Measurements from ENCODE around the gene SH3D19.
"Not testable (repeated sequence)": the region's sequence is repeated elsewhere in the genome, so short reads cannot be mapped to it uniquely, and the experiment has no call there.

SH3D19 gene

GRCh38 chr4:151142758-151143157 lies 182.6 kb downstream of the SH3D19 start:
- Histone ChIP-seq H3K4me3 (ENCODE audit: low read length, poor library complexity, severe bottlenecking) (no peak overlapping the region), H2AFZ (ENCODE audit: low read length) (no peak overlapping the region), H3K4me2 (ENCODE audit: low read depth, low read length, poor library complexity, severe bottlenecking) (no peak overlapping the region), H3F3A (ENCODE audit: low read depth) (no peaks in the 10 kb centered on the region), H3K9me3 (ENCODE audit: insufficient read depth, low read depth, low read length) (no peaks in the 10 kb centered on the region), H3K4me1 (ENCODE audit: insufficient read depth, low read length, poor library complexity, severe bottlenecking) (no peaks in the 10 kb centered on the region), H3K9me2 (replicated peaks; ENCODE audit: low read depth, low read length) (no peaks in the 10 kb centered on the region), H3K27me3 (ENCODE audit: insufficient read depth, low read length, poor library complexity, severe bottlenecking) (no peaks in the 10 kb centered on the region), H3K9ac (ENCODE audit: low read depth, low read length, poor library complexity, severe bottlenecking) (no peak overlapping the region), H3K36me3 (ENCODE audit: insufficient read depth, low read length) (no peaks in the 10 kb centered on the region), H4K20me1 (ENCODE audit: insufficient read depth, low read length, poor library complexity, severe bottlenecking) (no peaks in the 10 kb centered on the region), H3K79me2 (ENCODE audit: insufficient read depth, low read length) (no peaks in the 10 kb centered on the region)
- TF ChIP-seq EZH2phosphoT487 (IDR thresholded peaks at IDR 0.05; ENCODE audit: borderline replicate concordance) (no peak), CTCF (conservative IDR thresholded peaks at IDR 0.05; ENCODE audit: low read length) (no peak)

DNA sequence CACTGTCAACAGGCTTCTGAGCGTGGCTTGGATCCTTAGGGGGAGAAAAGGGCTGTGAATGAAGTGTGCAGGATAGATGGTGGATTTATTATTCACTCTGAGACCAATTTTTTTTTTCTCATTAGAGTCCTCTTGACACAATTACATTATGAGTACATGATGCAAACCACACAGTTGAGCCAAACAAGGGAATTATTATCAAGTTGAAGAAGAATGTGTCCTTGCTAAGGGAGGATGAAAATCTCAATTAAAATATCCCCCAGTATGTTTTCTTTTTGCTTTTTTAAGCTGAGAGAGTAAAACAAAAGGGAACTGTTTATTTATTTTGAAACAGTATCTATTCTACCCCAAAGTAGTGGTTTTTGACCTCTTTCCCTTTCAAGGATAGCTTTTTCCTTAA lies 185.6 kb downstream of the SH3D19 start:
- no peak for TF ChIP-seq CTCF (conservative IDR thresholded peaks at IDR 0.05; ENCODE audit: low read length)
- H3K4me2 ChIP-seq (ENCODE audit: low read depth, low read length, poor library complexity, severe bottlenecking), result no peak overlapping the region
- H3K9me2 ChIP-seq (replicated peaks; ENCODE audit: low read depth, low read length), result no peaks in the 10 kb centered on the region
- no peaks in the 10 kb centered on the region for H3K36me3 ChIP-seq (ENCODE audit: insufficient read depth, low read length)
- no peaks in the 10 kb centered on the region for H3K79me2 ChIP-seq (ENCODE audit: insufficient read depth, low read length)
- H2AFZ ChIP-seq (ENCODE audit: low read length), result no peak overlapping the region
- H3K9me3 ChIP-seq (ENCODE audit: insufficient read depth, low read depth, low read length), result no peaks in the 10 kb centered on the region
- no peak overlapping the region for H3K4me3 ChIP-seq (ENCODE audit: low read length, poor library complexity, severe bottlenecking)
- no peaks in the 10 kb centered on the region for H3F3A ChIP-seq (ENCODE audit: low read depth)
- no peaks in the 10 kb centered on the region for H3K27me3 ChIP-seq (ENCODE audit: insufficient read depth, low read length, poor library complexity, severe bottlenecking)
- H3K9ac ChIP-seq (ENCODE audit: low read depth, low read length, poor library complexity, severe bottlenecking), result no peak overlapping the region
- no peaks in the 10 kb centered on the region for H3K4me1 ChIP-seq (ENCODE audit: insufficient read depth, low read length, poor library complexity, severe bottlenecking)
- no peaks in the 10 kb centered on the region for H4K20me1 ChIP-seq (ENCODE audit: insufficient read depth, low read length, poor library complexity, severe bottlenecking)

DNA sequence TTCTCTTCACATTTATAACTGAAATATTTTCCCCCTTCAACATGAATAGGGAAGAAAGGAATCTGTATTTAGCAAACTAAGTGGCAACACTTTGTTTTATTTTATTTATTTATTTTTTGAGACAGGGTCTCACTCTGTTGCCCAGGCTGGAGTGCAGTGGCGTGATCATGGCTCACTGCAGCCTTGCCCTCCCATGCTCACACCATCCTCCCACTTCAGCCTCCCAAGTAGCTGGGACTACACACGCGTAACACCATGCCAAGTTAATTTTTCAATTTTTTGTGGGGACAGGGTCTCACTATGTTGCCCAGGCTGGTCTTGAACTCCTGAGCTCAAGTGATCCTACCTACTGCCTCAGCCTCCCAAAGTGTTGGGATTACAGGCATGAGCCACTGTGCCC lies 189.4 kb downstream of the SH3D19 start:
- H3F3A ChIP-seq (ENCODE audit: low read depth); H3K9ac ChIP-seq (ENCODE audit: low read depth, low read length, poor library complexity, severe bottlenecking); H3K36me3 ChIP-seq (ENCODE audit: insufficient read depth, low read length); H2AFZ ChIP-seq (ENCODE audit: low read length); H3K27me3 ChIP-seq (ENCODE audit: insufficient read depth, low read length, poor library complexity, severe bottlenecking); H3K79me2 ChIP-seq (ENCODE audit: insufficient read depth, low read length); H3K9me3 ChIP-seq (ENCODE audit: insufficient read depth, low read depth, low read length); H3K9me2 ChIP-seq (replicated peaks; ENCODE audit: low read depth, low read length); H4K20me1 ChIP-seq (ENCODE audit: insufficient read depth, low read length, poor library complexity, severe bottlenecking); H3K4me3 ChIP-seq (ENCODE audit: low read length, poor library complexity, severe bottlenecking); H3K4me1 ChIP-seq (ENCODE audit: insufficient read depth, low read length, poor library complexity, severe bottlenecking); H3K4me2 ChIP-seq (ENCODE audit: low read depth, low read length, poor library complexity, severe bottlenecking): not testable (repeated sequence)

DNA sequence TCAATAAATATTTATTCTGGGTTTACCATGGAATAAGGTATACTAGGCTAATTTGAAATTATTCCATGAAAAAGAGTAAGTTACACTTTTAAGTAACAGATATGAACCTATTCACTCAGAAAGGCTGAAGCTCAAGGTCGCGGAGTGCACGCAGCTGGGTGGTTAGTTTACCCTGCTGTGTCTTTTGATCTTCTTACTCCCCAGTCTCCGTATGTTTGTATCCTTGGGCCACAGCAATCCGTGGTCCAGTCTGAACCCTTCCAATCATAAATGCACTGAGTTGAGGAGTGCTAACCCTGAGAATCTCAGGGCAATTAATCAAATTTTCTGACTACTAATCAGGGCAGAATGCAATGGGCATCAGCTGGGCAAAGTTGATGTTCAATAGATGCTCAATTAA lies 192.1 kb downstream of the SH3D19 start:
- no peaks in the 10 kb centered on the region for H3K9me3 ChIP-seq (ENCODE audit: insufficient read depth, low read depth, low read length)
- no peaks in the 10 kb centered on the region for H3K79me2 ChIP-seq (ENCODE audit: insufficient read depth, low read length)
- no peak overlapping the region for H3K4me2 ChIP-seq (ENCODE audit: low read depth, low read length, poor library complexity, severe bottlenecking)
- no peaks in the 10 kb centered on the region for H3K36me3 ChIP-seq (ENCODE audit: insufficient read depth, low read length)
- no peaks in the 10 kb centered on the region for H3K4me1 ChIP-seq (ENCODE audit: insufficient read depth, low read length, poor library complexity, severe bottlenecking)
- no peak for TF ChIP-seq EZH2phosphoT487 (IDR thresholded peaks at IDR 0.05; ENCODE audit: borderline replicate concordance)
- no peak for TF ChIP-seq CTCF (conservative IDR thresholded peaks at IDR 0.05; ENCODE audit: low read length)
- H4K20me1 ChIP-seq (ENCODE audit: insufficient read depth, low read length, poor library complexity, severe bottlenecking), result no peaks in the 10 kb centered on the region
- H2AFZ ChIP-seq (ENCODE audit: low read length), result no peak overlapping the region
- no peak overlapping the region for H3K9ac ChIP-seq (ENCODE audit: low read depth, low read length, poor library complexity, severe bottlenecking)
- no peaks in the 10 kb centered on the region for H3F3A ChIP-seq (ENCODE audit: low read depth)
- no peaks in the 10 kb centered on the region for H3K27me3 ChIP-seq (ENCODE audit: insufficient read depth, low read length, poor library complexity, severe bottlenecking)
- H3K4me3 ChIP-seq (ENCODE audit: low read length, poor library complexity, severe bottlenecking), result no peak overlapping the region
- no peaks in the 10 kb centered on the region for H3K9me2 ChIP-seq (replicated peaks; ENCODE audit: low read depth, low read length)

All from Loucy (cell line).